GM21526 (cell line): ENCODE data around the gene SORL1.
"Not testable (repeated sequence)": the region's sequence is repeated elsewhere in the genome, so short reads cannot be mapped to it uniquely, and the experiment has no call there.

Experiments
- ATAC-seq: cut with Tn5 transposase; IDR thresholded peaks from one replicate; pipeline ENCODE4 v1.9.1; 2021; ENCODE audit warnings: moderate library complexity; ENCODE audit not compliant: unreplicated experiment, low FRiP score

The SORL1 gene

GRCh38 chr11:121451986-121452608 lies at the start of gene SORL1:
Gene SORL1 (plus strand): TSS chr11:121452314. CDS start chr11:121452332, 18 bp downstream.
- ATAC-seq: peak; percentile 43

DNA sequence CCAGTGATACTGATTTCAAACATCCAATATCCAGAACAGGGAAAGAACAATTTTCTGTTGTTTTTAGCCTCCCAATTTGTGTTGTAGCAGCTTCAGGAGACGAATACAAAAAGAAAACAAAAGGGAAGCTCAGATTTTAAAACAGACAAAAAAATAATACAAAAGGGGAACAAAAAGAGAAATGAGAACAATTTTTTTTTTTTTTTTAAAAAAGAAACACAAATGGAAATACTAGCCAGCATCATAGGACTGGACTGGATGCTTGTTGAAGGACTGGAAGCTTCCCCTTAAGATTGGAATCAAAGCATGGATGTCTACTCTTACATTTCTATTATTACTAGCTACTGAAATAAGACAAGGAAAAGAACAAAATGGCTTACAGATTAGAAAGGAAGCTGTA lies 46.5 kb upstream of the SORL1 start:
- ATAC-seq: no peak

- no peak for ATAC-seq
Measured at GRCh38 chr11:121406291-121406690, 45.8 kb upstream of the SORL1 start.

DNA sequence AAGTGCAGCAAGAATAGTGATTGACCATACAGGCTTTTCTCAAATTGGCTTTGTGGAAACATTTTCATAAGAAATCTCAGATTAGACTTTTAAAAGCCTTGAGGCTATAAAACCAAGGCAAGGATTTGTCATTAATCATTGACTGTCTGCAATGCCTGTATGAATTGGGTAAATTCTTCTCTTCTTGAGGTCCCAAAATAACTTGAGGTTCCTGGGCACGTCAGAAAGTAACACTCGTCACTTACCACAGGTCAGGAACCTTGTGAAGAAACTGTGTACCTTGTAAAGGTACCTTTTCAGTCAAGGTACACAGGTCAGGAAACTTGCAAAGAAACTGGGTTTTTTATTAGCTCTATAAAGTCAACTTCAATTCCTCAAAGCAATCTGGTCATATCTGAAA lies 43.3 kb upstream of the SORL1 start:
- no peak for ATAC-seq

GRCh38 chr11:121410041-121410440 lies 42.1 kb upstream of the SORL1 start:
- not testable (repeated sequence) for ATAC-seq

GRCh38 chr11:121411330-121411729 lies 40.8 kb upstream of the SORL1 start:
- ATAC-seq: not testable (repeated sequence)

DNA sequence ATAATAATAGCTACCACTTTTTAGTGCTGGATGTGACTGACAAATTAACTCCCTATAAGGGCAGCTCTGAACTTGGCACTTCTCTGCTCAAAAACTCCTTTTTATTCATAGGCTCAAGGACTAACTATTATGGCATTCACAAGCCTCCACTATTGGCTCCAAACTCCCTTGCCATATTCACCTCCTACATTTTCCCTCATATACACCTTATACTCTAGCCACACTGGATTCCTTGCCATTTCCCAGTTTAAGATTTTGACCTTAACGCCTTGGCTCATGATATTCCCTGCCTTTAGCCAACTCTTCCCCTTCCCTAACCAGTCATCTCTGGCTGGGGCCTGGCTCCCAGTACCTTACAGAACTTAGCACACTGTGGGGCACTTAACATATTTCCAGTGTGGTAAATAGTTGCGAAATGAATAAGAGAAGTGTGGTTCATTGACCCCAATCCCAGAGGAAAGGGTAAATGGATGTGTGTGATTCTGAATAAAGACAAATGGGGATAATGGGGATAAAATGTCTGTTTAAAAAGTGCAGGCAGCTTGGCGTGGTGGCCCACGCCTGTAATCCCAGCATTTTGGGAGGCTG lies 40.0 kb upstream of the SORL1 start:
- no peak for ATAC-seq

GRCh38 chr11:121412711-121413415 lies 39.3 kb upstream of the SORL1 start:
- no peak for ATAC-seq

GRCh38 chr11:121414141-121414913 lies 37.8 kb upstream of the SORL1 start:
- no peak for ATAC-seq

DNA sequence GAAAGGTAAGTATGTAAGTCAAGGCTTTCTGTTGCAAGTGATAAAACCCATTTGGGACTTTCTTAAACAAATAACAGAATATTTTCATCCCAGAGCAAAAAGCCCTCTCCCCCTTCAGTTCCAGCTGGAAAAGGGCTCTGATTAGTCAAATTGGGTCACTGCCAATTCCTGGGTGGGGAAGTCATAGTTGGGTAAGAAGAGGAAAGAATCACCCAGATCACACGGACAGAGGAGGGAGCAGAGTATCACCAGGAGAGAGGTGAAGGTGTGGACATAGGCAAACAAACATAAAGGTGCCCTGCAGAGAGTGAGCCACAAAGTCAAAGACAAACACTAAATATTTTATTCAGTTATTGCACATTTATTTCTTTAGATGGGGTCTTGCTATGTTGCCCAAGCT lies 36.3 kb upstream of the SORL1 start:
- ATAC-seq: no peak

- no peak for ATAC-seq
Measured at GRCh38 chr11:121417055-121417551, 35.0 kb upstream of the SORL1 start.

DNA sequence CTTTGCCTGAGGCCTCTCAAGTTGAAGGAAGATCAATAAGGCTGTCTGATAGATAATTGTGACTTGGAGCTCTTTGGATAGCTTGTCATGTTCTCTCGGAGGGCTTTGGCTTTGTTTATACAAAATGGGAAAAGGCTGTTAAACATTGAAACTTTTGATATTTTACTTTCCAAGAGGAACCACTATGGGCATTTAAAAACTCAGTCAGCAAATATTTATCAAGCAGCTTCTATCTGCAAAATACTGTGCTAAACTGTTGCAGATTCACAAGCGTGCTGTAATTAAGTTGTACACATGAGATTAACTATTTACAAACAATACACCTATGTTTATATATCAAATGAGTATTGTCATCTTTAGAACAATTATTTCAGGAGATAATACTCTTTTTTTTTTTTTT lies 34.5 kb upstream of the SORL1 start:
- no peak for ATAC-seq

DNA sequence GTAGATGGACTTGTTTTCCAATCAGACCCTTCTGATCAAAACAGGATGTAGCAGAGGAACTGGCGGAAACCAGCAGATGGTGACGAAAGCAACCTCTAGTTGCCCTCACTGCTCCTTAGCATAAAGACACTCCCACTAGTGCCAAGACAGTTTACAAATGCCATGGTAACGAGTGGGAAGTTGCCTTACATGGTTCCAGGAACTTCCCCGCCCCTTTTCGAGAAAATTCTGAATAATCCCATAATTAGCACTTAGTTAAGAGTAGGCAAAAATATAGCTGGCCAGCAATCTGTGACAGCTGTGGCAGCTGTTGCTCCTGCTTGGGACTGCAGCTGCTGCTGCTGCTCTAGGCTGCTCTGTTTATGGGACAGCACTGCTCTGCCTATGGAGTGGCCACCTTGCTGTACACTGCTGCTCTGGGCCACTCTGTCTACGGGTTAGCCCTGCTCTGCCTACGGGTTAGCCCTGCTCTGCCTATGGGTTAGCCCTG lies 33.4 kb upstream of the SORL1 start:
- no peak for ATAC-seq

DNA sequence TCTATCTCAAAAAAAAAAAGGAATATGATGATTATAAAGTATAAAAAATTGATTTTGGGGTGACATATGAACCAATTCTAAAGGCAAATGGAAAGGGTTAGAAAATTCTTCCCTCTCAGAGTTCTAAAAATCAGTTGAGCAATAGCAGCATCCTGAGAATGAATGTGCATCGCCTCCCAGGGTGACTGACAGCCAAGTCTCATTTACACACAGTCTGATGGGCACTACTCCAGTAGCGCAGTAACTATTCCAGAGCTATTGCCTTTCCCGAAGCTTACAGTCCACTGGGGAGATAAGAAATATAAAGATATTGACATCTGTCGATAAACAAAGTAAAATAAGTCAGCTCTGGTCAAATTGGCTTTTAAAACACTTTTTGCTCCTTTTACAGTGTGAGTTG lies 32.3 kb upstream of the SORL1 start:
- no peak for ATAC-seq

DNA sequence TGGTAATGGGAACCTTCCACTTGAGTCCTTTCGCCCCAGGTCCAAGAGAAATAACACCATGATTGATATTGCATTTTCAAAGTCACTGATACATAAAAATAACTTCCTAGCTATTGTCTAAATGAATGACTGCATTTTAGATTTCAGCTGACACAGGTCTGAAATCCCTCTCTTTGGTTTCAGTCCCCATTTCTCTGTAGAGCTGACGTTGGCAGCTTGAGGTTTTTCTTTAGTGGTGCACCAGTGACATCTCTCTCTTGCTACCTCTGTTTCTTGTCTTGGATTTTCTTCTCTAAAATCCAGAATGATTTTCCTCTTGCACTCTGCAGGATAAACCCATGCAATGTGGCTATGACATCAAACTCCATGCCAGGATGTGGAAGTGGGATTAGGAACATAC lies 31.7 kb upstream of the SORL1 start:
- ATAC-seq: no peak

GRCh38 chr11:121421149-121421901 lies 30.8 kb upstream of the SORL1 start:
- ATAC-seq: no peak

DNA sequence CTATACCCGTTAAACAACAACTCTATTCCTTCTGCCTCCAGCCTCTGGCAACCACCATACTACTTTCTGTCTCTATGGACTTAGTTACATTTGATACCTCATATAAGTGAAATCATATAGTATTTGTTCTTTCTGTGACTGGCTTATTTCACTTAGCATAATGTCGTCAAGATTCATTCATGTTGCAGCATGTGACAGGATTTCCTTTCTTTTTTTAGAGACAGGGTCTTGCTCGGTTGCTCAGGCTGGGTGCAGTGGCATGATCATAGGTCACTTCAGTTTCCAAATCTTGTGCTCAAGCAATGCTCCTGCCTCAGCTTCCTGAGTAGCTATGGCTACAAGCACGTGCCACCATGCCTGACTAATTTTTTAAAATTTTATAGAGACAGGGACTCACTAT lies 29.4 kb upstream of the SORL1 start:
- ATAC-seq: no peak

- ATAC-seq: no peak
Measured at GRCh38 chr11:121425828-121426227, 26.3 kb upstream of the SORL1 start.

DNA sequence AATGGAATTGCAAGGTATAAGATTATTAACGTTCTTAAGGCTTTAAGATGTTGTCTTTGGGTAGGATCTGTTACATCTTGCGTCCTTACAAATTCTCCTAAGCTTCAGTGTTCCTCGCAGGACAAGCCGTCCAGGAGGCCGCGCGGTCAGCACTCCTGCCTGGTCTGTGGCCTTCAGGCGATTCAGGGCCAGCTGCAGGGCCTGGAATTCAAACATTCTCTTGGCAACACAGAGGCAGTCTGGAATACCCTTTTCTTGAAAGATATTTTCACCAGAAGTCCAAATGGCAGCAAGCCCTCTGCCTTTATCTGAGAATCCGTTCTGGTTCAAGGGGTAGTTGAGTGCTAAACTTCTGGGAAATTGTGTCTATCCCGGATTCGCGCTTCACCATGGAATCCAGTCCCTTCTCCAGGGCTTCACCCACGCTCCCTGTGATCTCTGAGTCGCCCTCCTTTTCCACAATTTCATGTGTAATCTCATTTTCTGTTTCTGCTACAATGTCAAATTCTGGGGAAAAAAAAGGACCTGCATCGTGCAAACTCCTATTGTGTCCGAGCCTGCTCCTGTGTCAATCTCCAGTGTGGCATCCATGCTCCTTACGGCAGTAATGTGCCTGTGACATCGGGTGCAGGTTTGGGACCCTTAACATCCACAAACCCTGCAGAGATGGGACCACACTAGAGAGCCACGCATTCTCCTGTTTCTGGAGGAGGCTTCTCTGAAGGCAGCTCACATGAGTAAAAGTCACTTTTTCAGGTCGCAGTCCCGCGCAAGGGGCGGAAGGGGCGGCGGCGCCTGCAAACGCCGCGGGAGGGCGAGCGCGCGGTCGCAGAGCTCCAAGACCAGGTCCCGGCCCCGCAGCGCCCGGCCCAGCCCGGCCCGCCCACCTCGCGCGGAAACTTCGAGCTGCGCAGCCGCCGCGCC lies 25.4 kb upstream of the SORL1 start:
- no peak for ATAC-seq
